OCI-LY7 (cell line): ENCODE data around the gene SP110. TPM values are rescaled to one million over a fixed set of nuclear protein-coding genes. Genes with fewer than 3 reads are reported as not detected.

Source experiments
- BruUV-seq: library from RNA; stranded (reverse); fragments of 400-500 nt; replicated peaks from 2 replicates; lab custom pipeline; 2021; lab: Mats Ljungman, UMichigan
- CTCF ChIA-PET: fragments of 300-600 bp; sonication (Branson Sonifier 250); formaldehyde crosslinking; loops from one replicate; lab custom pipeline; 2022; ENCODE audit warnings: antibody characterized with exemption; ENCODE audit not compliant: unreplicated experiment; lab: Charles Lee
- POLR2A ChIA-PET: fragments of 300-600 bp; sonication (Branson Sonifier 250); formaldehyde crosslinking; loops from one replicate; lab custom pipeline; 2022; ENCODE audit warnings: antibody characterized with exemption; lab: Charles Lee
- DNase-seq: peaks from one replicate; pipeline ENCODE4 v3.0.0-alpha.2; 2015; ENCODE audit warnings: low spot score
- H2AFZ ChIP-seq: fragments of 200-600 bp; sonication (generic), shearing (Covaris generic); 2 replicates; pipeline ENCODE4 v1.6.1; 2014; ENCODE audit warnings: mild to moderate bottlenecking, antibody characterized with exemption, low read length, moderate library complexity
- H3K27ac ChIP-seq: fragments of 200-600 bp; sonication (generic); 2 replicates; pipeline ENCODE4 v1.5.1; 2014; ENCODE audit warnings: mixed run types, low read depth, mild to moderate bottlenecking, moderate library complexity, low read length, inconsistent platforms; ENCODE audit not compliant: poor library complexity, severe bottlenecking
- H3K36me3 ChIP-seq: fragments of 200-600 bp; sonication (generic); 2 replicates; pipeline ENCODE4 v1.6.1; 2014; ENCODE audit warnings: mild to moderate bottlenecking, antibody characterized with exemption, low read length, moderate library complexity, mixed read lengths; ENCODE audit not compliant: insufficient read depth
- H3K4me1 ChIP-seq: fragments of 200-600 bp; sonication (generic); 2 replicates; pipeline ENCODE4 v1.5.1; 2014; ENCODE audit warnings: mild to moderate bottlenecking, low read length; ENCODE audit not compliant: insufficient read depth, poor library complexity, severe bottlenecking
- H3K4me2 ChIP-seq: fragments of 200-600 bp; sonication (generic); 2 replicates; pipeline ENCODE4 v1.6.1; 2014; ENCODE audit warnings: mild to moderate bottlenecking, low read length
- H3K4me3 ChIP-seq: fragments of 200-600 bp; sonication (generic); 2 replicates; pipeline ENCODE4 v1.5.1; 2014; ENCODE audit warnings: mild to moderate bottlenecking, low read depth, low read length; ENCODE audit not compliant: poor library complexity, severe bottlenecking
- H3K79me2 ChIP-seq: fragments of 200-600 bp; sonication (generic); 2 replicates; pipeline ENCODE4 v1.6.1; 2016; ENCODE audit warnings: low read depth, mild to moderate bottlenecking, low read length, moderate library complexity, mixed read lengths; ENCODE audit not compliant: insufficient read depth
- H3K9me2 ChIP-seq: fragments of 200-600 bp; sonication (generic); 2 replicates; pipeline ENCODE4 v1.6.1; 2016; ENCODE audit warnings: mild to moderate bottlenecking, low read length, mixed read lengths; ENCODE audit not compliant: insufficient read depth
- H3K9me3 ChIP-seq: fragments of 200-600 bp; sonication (generic); 2 replicates; pipeline ENCODE4 v1.6.1; 2014; ENCODE audit warnings: mild to moderate bottlenecking, mixed run types, low read length, mixed read lengths
- H4K20me1 ChIP-seq: fragments of 200-600 bp; sonication (generic); 2 replicates; pipeline ENCODE4 v1.6.1; 2014; ENCODE audit warnings: mild to moderate bottlenecking, antibody characterized with exemption, low read length, moderate library complexity, mixed read lengths; ENCODE audit not compliant: insufficient read depth
- EZH2phosphoT487 ChIP-seq: fragments of 200-600 bp; sonication (generic); IDR thresholded peaks from 2 replicates; pipeline ENCODE4 v1.6.1; 2018; ENCODE audit warnings: low read depth, borderline replicate concordance, mild to moderate bottlenecking, mixed run types, antibody characterized with exemption, low read length, moderate library complexity, mixed read lengths
- intact Hi-C: fragments of 100-400 bp; cut with micrococcal nuclease; formaldehyde crosslinking; loops from one replicate; pipeline ENCODE4 v1.10.0; 2022; ENCODE audit not compliant: unreplicated experiment
- total RNA-seq, 2 experiments: library from RNA; depleted of rRNA in 1 of 2; stranded (reverse); fragments of >200 nt in 1 of 2; shearing (Covaris generic) in 1 of 2; gene quantifications; 2 replicates each; pipeline ENCODE4 v1.2.3, GENCODE V29; 2014 to 2022
- TF ChIP-seq, protein P1 (sequence below): fragments of 200-600 bp; sonication (generic); conservative IDR thresholded peaks from 2 replicates; pipeline ENCODE4 v1.5.1; 2014; ENCODE audit warnings: mild to moderate bottlenecking, antibody characterized with exemption, low read length, moderate library complexity, mixed read lengths

The SP110 gene
- total RNA-seq, 2 experiments from 2014 or later: 9.3 to 15.7 TPM

DNA sequence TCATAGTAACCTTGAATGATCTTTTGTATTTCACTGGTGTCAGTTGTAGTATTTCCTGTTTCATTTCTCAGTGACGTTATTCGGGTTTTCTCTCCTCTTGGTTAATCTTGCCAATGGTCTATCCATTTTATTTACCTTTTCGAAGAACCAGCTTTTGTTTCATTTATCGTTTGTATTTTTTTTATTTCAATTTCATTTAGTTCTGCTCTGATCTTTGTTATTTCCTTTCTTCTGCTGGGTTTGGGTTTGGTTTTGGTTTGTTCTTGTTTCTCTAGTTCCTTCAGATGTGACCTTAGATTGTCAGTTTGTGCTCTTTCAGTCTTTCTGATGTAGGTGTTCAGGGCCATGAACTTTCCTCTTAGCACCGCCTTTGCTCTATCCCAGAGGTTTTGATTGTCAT lies 42.5 kb upstream of the SP110 start:
- CTCF ChIA-PET: no interaction called here
- TF ChIP-seq, protein P1, sequence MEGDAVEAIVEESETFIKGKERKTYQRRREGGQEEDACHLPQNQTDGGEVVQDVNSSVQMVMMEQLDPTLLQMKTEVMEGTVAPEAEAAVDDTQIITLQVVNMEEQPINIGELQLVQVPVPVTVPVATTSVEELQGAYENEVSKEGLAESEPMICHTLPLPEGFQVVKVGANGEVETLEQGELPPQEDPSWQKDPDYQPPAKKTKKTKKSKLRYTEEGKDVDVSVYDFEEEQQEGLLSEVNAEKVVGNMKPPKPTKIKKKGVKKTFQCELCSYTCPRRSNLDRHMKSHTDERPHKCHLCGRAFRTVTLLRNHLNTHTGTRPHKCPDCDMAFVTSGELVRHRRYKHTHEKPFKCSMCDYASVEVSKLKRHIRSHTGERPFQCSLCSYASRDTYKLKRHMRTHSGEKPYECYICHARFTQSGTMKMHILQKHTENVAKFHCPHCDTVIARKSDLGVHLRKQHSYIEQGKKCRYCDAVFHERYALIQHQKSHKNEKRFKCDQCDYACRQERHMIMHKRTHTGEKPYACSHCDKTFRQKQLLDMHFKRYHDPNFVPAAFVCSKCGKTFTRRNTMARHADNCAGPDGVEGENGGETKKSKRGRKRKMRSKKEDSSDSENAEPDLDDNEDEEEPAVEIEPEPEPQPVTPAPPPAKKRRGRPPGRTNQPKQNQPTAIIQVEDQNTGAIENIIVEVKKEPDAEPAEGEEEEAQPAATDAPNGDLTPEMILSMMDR: no peak
- no peak for TF ChIP-seq EZH2phosphoT487
- H3K79me2 ChIP-seq: no peaks in the 10 kb centered on the region
- no peak overlapping the region for H2AFZ ChIP-seq
- H4K20me1 ChIP-seq: no peaks in the 10 kb centered on the region
- no peak overlapping the region for H3K27ac ChIP-seq
- no peak overlapping the region for H3K4me3 ChIP-seq
- H3K9me3 ChIP-seq: no peaks in the 10 kb centered on the region
- peak overlapping the region; percentile 34; the same call in 1 of the 2 replicates for H3K4me2 ChIP-seq
- BruUV-seq: no TSS peak
- H3K9me2 ChIP-seq: no peaks in the 10 kb centered on the region
- no peaks in the 10 kb centered on the region for H3K36me3 ChIP-seq
- intact Hi-C loops: no loop called here
- POLR2A ChIA-PET: no interaction called here
- DNase-seq: no peak
- peaks cover 7% of the 10 kb centered on the region for H3K4me1 ChIP-seq

DNA sequence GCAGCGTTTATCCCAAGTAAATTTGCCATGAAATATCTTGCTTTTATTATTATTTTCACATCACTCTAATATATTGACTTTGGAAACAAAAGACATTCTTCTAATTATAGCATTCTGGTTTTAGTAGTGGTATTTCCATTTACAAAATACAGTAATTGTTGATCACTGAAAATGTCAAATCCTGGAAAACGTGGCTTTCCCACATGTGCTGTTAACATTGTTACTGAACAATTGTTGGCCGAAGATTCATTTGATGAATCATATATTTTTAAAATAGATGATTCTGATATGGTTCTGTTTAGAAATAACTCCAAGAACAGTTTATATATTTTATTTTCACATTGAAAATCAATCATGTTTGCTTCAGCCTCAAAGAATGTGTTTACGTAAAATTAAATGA lies 38.7 kb upstream of the SP110 start:
- intact Hi-C loops: no loop called here
- peaks cover 7% of the 10 kb centered on the region for H3K4me1 ChIP-seq

DNA sequence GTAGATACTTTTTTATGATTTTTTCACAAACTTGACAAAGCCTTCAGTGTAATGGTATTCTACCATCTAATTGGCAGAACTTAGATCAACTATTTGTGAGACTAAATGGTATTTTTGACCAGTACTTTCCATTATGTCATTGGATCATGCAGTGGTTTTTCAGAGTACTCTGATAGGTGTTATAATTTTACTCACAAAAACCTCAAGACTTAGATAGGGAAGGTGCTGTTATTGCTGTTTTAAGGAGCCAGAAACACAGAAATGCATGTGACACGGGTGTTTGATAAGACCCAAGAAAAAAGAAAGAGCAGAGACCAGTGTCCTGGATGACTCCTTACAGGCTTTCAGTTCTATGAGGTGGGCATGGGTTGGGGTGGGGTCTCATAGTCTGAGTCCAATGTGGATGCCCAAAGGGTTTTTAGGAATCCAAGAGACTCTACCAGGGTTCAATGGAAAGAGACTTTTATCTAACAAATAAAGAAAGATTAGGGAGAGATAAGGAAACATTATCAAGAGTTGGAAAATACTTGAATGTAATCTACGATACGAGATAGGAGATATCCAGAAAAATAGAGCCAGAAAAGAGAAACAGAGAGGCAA lies 37.0 kb upstream of the SP110 start:
- Histone ChIP-seq H3K36me3 (no peaks in the 10 kb centered on the region), H3K4me1 (peaks cover 7% of the 10 kb centered on the region), H4K20me1 (no peaks in the 10 kb centered on the region), H3K27ac (no peak overlapping the region), H3K4me2 (no peak overlapping the region), H3K79me2 (no peaks in the 10 kb centered on the region), H3K9me2 (no peaks in the 10 kb centered on the region), H2AFZ (no peak overlapping the region), H3K9me3 (no peaks in the 10 kb centered on the region), H3K4me3 (no peak overlapping the region)
- no peak for DNase-seq
- ChIA-PET CTCF (no interaction called here), POLR2A (no interaction called here)
- BruUV-seq: no TSS peak
- TF ChIP-seq, protein P1: no peak
- no peak for TF ChIP-seq EZH2phosphoT487
- intact Hi-C loops: no loop called here

More for the DNA sequence above, 38.7 kb upstream of the SP110 start:
- DNase-seq: no peak
- TF ChIP-seq EZH2phosphoT487: no peak
- TF ChIP-seq, protein P1: no peak
- Histone ChIP-seq H2AFZ (no peak overlapping the region), H3K27ac (no peak overlapping the region), H3K79me2 (no peaks in the 10 kb centered on the region), H3K9me2 (no peaks in the 10 kb centered on the region), H3K36me3 (no peaks in the 10 kb centered on the region), H4K20me1 (no peaks in the 10 kb centered on the region), H3K9me3 (no peaks in the 10 kb centered on the region), H3K4me2 (no peak overlapping the region), H3K4me3 (no peak overlapping the region)
- POLR2A ChIA-PET: no interaction called here
- no TSS peak for BruUV-seq
- CTCF ChIA-PET: no interaction called here
